Stimulated activated CD4-positive, alpha-beta T cell treated with anti-CD3 and anti-CD28 coated beads, Interleukin-2, amount 100 ng/mL, for 24 hours (primary cell): ENCODE results near the gene TEX53.

Source experiments
- DNase-seq, 2 donors: peaks; one replicate each; pipeline ENCODE4 v3.0.0-alpha.2; 2020

TEX53 gene

GRCh38 chr9:114657705-114658104, at the start of gene TEX53:
TEX53 (minus strand) TSS chr9:114657805; CDS start chr9:114657774, 31 bp downstream.
- DNase-seq = no peak

- DNase-seq = no peak
Observed at GRCh38 chr9:114706711-114707110, 49.1 kb upstream of the TEX53 start.

GRCh38 chr9:114701988-114702387, 44.4 kb upstream of the TEX53 start:
- DNase-seq = no peak

- DNase-seq = no peak
Observed at GRCh38 chr9:114697951-114698351, 40.3 kb upstream of the TEX53 start.

GRCh38 chr9:114696814-114697544, 39.4 kb upstream of the TEX53 start:
- DNase-seq = peak; percentile 70 to 74

GRCh38 chr9:114695948-114696347, 38.3 kb upstream of the TEX53 start:
- no peak for DNase-seq

- no peak for DNase-seq
Observed at GRCh38 chr9:114694719-114695269, 37.2 kb upstream of the TEX53 start.

GRCh38 chr9:114694146-114694545, 36.5 kb upstream of the TEX53 start:
- DNase-seq = no peak

GRCh38 chr9:114693248-114693855, 35.7 kb upstream of the TEX53 start:
- DNase-seq = no peak

GRCh38 chr9:114691956-114692295, 34.3 kb upstream of the TEX53 start:
- DNase-seq = no peak

GRCh38 chr9:114691046-114691955, 33.7 kb upstream of the TEX53 start:
- DNase-seq = peak; percentile 67 to 76

- DNase-seq = no peak
Observed at GRCh38 chr9:114690308-114690707, 32.7 kb upstream of the TEX53 start.

- DNase-seq = no peak
Observed at GRCh38 chr9:114689813-114690212, 32.2 kb upstream of the TEX53 start.

- no peak for DNase-seq
Observed at GRCh38 chr9:114688909-114689610, 31.5 kb upstream of the TEX53 start.

GRCh38 chr9:114688379-114688778, 30.8 kb upstream of the TEX53 start:
- no peak for DNase-seq

- no peak for DNase-seq
Observed at GRCh38 chr9:114687034-114687433, 29.4 kb upstream of the TEX53 start.

GRCh38 chr9:114685951-114686350, 28.3 kb upstream of the TEX53 start:
- no peak for DNase-seq

GRCh38 chr9:114684036-114684435, 26.4 kb upstream of the TEX53 start:
- DNase-seq = peak; percentile 34 to 36

GRCh38 chr9:114682846-114683245, 25.2 kb upstream of the TEX53 start:
- DNase-seq = no peak

GRCh38 chr9:114681594-114682332, 24.2 kb upstream of the TEX53 start, which contains the start of gene TEX48:
TEX48 (minus strand) TSS chr9:114682192; CDS start chr9:114671723, 10,469 bp downstream.
- DNase-seq = peak; percentile 78 to 87

- no peak for DNase-seq
Observed at GRCh38 chr9:114680259-114681001, 22.8 kb upstream of the TEX53 start.
